ENCODE data around the gene PHF20.
"Not testable (repeated sequence)": the region's sequence is repeated elsewhere in the genome, so short reads cannot be mapped to it uniquely, and the experiment has no call there.

GRCh38 chr20:35855641-35856040 lies 83.8 kb downstream of the PHF20 start:
- TF ChIP-seq EZH2 (IDR thresholded peaks at IDR 0.05; ENCODE audit: insufficient read depth, poor library complexity, severe bottlenecking); EZH2phosphoT487 (IDR thresholded peaks at IDR 0.05; ENCODE audit: insufficient read depth, low read depth): not testable (repeated sequence)
